Stimulated activated CD8-positive, alpha-beta memory T cell treated with anti-CD3 and anti-CD28 coated beads, Interleukin-7, amount 100 ng/mL, for 24 hours (primary cell): Measurements from ENCODE around the gene DESI1.
"Not testable (repeated sequence)": the region's sequence is repeated elsewhere in the genome, so short reads cannot be mapped to it uniquely, and the experiment has no call there.

Experiments
- DNase-seq: peaks from one replicate; pipeline ENCODE4 v3.0.0-alpha.2; 2020; ENCODE audit warnings: low read depth

DESI1 gene

GRCh38 chr22:41620589-41621098 is at the start of gene DESI1:
DESI1 (minus strand) TSS chr22:41621043; CDS start chr22:41620839, 204 bp downstream.
- no peak for DNase-seq

- no peak for DNase-seq
Observed at GRCh38 chr22:41668971-41669911, 48.4 kb upstream of the DESI1 start.

- no peak for DNase-seq
Observed at GRCh38 chr22:41664951-41665350, 44.1 kb upstream of the DESI1 start.

GRCh38 chr22:41664490-41664889 is 43.6 kb upstream of the DESI1 start:
- DNase-seq = no peak

- not testable (repeated sequence) for DNase-seq
Observed at GRCh38 chr22:41663594-41663993, 42.8 kb upstream of the DESI1 start.

- no peak for DNase-seq
Observed at GRCh38 chr22:41661713-41662112, 40.9 kb upstream of the DESI1 start.

- DNase-seq = no peak
Observed at GRCh38 chr22:41661088-41661487, 40.2 kb upstream of the DESI1 start.

GRCh38 chr22:41660416-41660815 is 39.6 kb upstream of the DESI1 start:
- no peak for DNase-seq

- DNase-seq = no peak
Observed at GRCh38 chr22:41659941-41660340, 39.1 kb upstream of the DESI1 start.

GRCh38 chr22:41658869-41659268 is 38.0 kb upstream of the DESI1 start:
- no peak for DNase-seq

GRCh38 chr22:41657709-41658108 is 36.9 kb upstream of the DESI1 start:
- no peak for DNase-seq

GRCh38 chr22:41656556-41656955 is 35.7 kb upstream of the DESI1 start:
- DNase-seq = no peak

- no peak for DNase-seq
Observed at GRCh38 chr22:41654322-41654721, 33.5 kb upstream of the DESI1 start.

GRCh38 chr22:41650821-41651220 is 30.0 kb upstream of the DESI1 start:
- DNase-seq = no peak

GRCh38 chr22:41650229-41650628 is 29.4 kb upstream of the DESI1 start:
- no peak for DNase-seq

- DNase-seq = no peak
Observed at GRCh38 chr22:41648432-41648831, 27.6 kb upstream of the DESI1 start.

GRCh38 chr22:41647771-41648170 is 26.9 kb upstream of the DESI1 start:
- DNase-seq = no peak

GRCh38 chr22:41642331-41643110 is 21.7 kb upstream of the DESI1 start:
- DNase-seq = no peak

GRCh38 chr22:41641854-41642253 is 21.0 kb upstream of the DESI1 start:
- DNase-seq = no peak

- DNase-seq = no peak
Observed at GRCh38 chr22:41638748-41639147, 17.9 kb upstream of the DESI1 start.

GRCh38 chr22:41638124-41638523 is 17.3 kb upstream of the DESI1 start:
- no peak for DNase-seq

GRCh38 chr22:41637623-41638022 is 16.8 kb upstream of the DESI1 start:
- not testable (repeated sequence) for DNase-seq

- DNase-seq = no peak
Observed at GRCh38 chr22:41636467-41636866, 15.6 kb upstream of the DESI1 start.
